Testis (tissue), 5 donors: Measurements from ENCODE around the gene PGR. TPM values are rescaled to one million over a fixed set of nuclear protein-coding genes. Genes with fewer than 3 reads are reported as not detected.

Experiments used
- DNase-seq: peaks from one replicate; pipeline ENCODE4 v3.0.0-alpha.2; 2019
- H3K27ac ChIP-seq, 2 donors: fragments of 200-600 bp; sonication (generic); one replicate each; pipeline ENCODE4 v1.5.1; 2019
- H3K27me3 ChIP-seq: fragments of 200-600 bp; sonication (generic); one replicate; pipeline ENCODE4 v1.5.1; 2019
- H3K36me3 ChIP-seq: fragments of 200-600 bp; sonication (generic); one replicate; pipeline ENCODE4 v1.5.1; 2017; ENCODE audit warnings: low read depth; ENCODE audit errors: missing control alignments
- H3K4me1 ChIP-seq: fragments of 200-600 bp; sonication (generic); one replicate; pipeline ENCODE4 v1.5.1; 2019
- H3K4me3 ChIP-seq, 2 donors: fragments of 200-600 bp; sonication (generic); one replicate each; pipeline ENCODE4 v1.5.1; 2017 to 2019
- H3K9me3 ChIP-seq: fragments of 200-600 bp; sonication (generic); one replicate; pipeline ENCODE4 v1.5.1; 2017
- CTCF ChIP-seq, 3 experiments: fragments of 450-650 bp in 2 of 3; fragments of 200-600 bp in 1 of 3; sonication (generic) in 1 of 3; IDR thresholded peaks; one replicate each; pipeline ENCODE4 v1.5.1; 2016 to 2019; ENCODE audit warnings: antibody characterized with exemption in 3 of 3, mild to moderate bottlenecking in 2 of 3, moderate library complexity in 1 of 3
- POLR2A ChIP-seq: fragments of 450-650 bp; IDR thresholded peaks from one replicate; pipeline ENCODE4 v1.6.1; 2017; ENCODE audit warnings: antibody characterized with exemption, mild to moderate bottlenecking, moderate library complexity
- WGBS, 2 donors: methylation state at CpG; one replicate each; pipeline ENCODE4 v1.1.5; 2018; 5-methylcytosine and 5-hydroxymethylcytosine counted together
- intact Hi-C: fragments of 100-400 bp; cut with DNase I; formaldehyde crosslinking; loops from one replicate; pipeline ENCODE4 v1.15.1; 2023; ENCODE audit warnings: low total_unique reads
- long read RNA-seq, 2 donors: transcript quantifications; one replicate each; lab custom pipeline, GENCODE V29; 2026
- polyA plus RNA-seq: library from polyadenylated mRNA; stranded (reverse); fragments of 350-450 nt; fragmentation: Illumina TruSeq; extraction: RNeasy Lipid Tissue Mini Kit (QIAGEN cat#74804); gene quantifications from one replicate; pipeline ENCODE4 v1.2.3, GENCODE V29; 2014; ENCODE audit warnings: low read depth, low replicate concordance; ENCODE audit not compliant: insufficient read depth
- total RNA-seq, 2 donors: library from RNA; depleted of rRNA; stranded (reverse); fragments of >200 nt; gene quantifications; one replicate each; pipeline ENCODE4 v1.2.3, GENCODE V29; 2016

Gene PGR
- total RNA-seq: 1 to 10 TPM; 2.4 to 3.3 TPM
- polyA plus RNA-seq: 9.6 TPM
- long read RNA-seq, donor 1: 0 reads
- long read RNA-seq, donor 2: 0 reads

GRCh38 chr11:101129203-101129943, at the start of gene PGR:
Gene PGR (minus strand): TSS chr11:101129813. CDS start chr11:101129070, 743 bp downstream.
- H3K27me3 ChIP-seq: no peaks in the 10 kb centered on the region
- H3K9me3 ChIP-seq: no peaks in the 10 kb centered on the region
- 1 to 2% methylated on average over 28 to 38 of the region's 38 CpGs for WGBS, 2 donors
- H3K4me3 ChIP-seq: peak within 1 kb of the TSS; percentile 67 to 69
- peak; percentile 59 for DNase-seq
- no peaks in the 10 kb centered on the region for H3K36me3 ChIP-seq
- TF ChIP-seq POLR2A (no peak), CTCF (IDR thresholded peaks at IDR 0.05) (no peak)
- no peaks in the 10 kb centered on the region for H3K4me1 ChIP-seq
- no peak within 1 kb of the TSS for H3K27ac ChIP-seq
- intact Hi-C loops: no loop called here

- intact Hi-C loops: no loop called here
- TF ChIP-seq CTCF (IDR thresholded peaks at IDR 0.05): no peak
- no peak for TF ChIP-seq POLR2A
- H3K27me3 ChIP-seq: no peaks in the 10 kb centered on the region
- H3K9me3 ChIP-seq: no peaks in the 10 kb centered on the region
- 92 to 94% methylated on average over 3 of the region's 3 CpGs for WGBS, 2 donors
- H3K4me3 ChIP-seq: no peak overlapping the region
- H3K27ac ChIP-seq: no peak overlapping the region
- H3K4me1 ChIP-seq: no peaks in the 10 kb centered on the region
- DNase-seq: no peak
- no peaks in the 10 kb centered on the region for H3K36me3 ChIP-seq
Measured at GRCh38 chr11:101176381-101176780, 46.8 kb upstream of the PGR start.

GRCh38 chr11:101169944-101170343, 40.3 kb upstream of the PGR start:
- H3K4me1 ChIP-seq: no peaks in the 10 kb centered on the region
- intact Hi-C loops: no loop called here
- H3K27ac ChIP-seq: no peak overlapping the region
- DNase-seq: no peak
- H3K27me3 ChIP-seq: no peaks in the 10 kb centered on the region
- no peaks in the 10 kb centered on the region for H3K9me3 ChIP-seq
- WGBS, 2 donors: 76 to 77% methylated on average over 2 of the region's 2 CpGs
- no peak overlapping the region for H3K4me3 ChIP-seq
- TF ChIP-seq POLR2A: no peak
- TF ChIP-seq CTCF (IDR thresholded peaks at IDR 0.05): no peak
- H3K36me3 ChIP-seq: no peaks in the 10 kb centered on the region

GRCh38 chr11:101166038-101166437, 36.4 kb upstream of the PGR start:
- DNase-seq: no peak
- Histone ChIP-seq H3K4me3 (no peak overlapping the region), H3K9me3 (no peaks in the 10 kb centered on the region), H3K36me3 (no peaks in the 10 kb centered on the region), H3K27me3 (no peaks in the 10 kb centered on the region), H3K4me1 (no peaks in the 10 kb centered on the region), H3K27ac (no peak overlapping the region)
- 76 to 100% methylated on average over 1 of the region's 1 CpG for WGBS, 2 donors
- TF ChIP-seq POLR2A (no peak), CTCF (IDR thresholded peaks at IDR 0.05) (no peak)
- intact Hi-C loops: no loop called here

- intact Hi-C loops: no loop called here
- DNase-seq: no peak
- Histone ChIP-seq H3K27me3 (no peaks in the 10 kb centered on the region), H3K9me3 (no peaks in the 10 kb centered on the region), H3K36me3 (no peaks in the 10 kb centered on the region), H3K27ac (no peak overlapping the region), H3K4me1 (no peaks in the 10 kb centered on the region), H3K4me3 (no peak overlapping the region)
- no peak for TF ChIP-seq POLR2A
- TF ChIP-seq CTCF (IDR thresholded peaks at IDR 0.05): no peak
- 83 to 95% methylated on average over 2 of the region's 2 CpGs for WGBS, 2 donors
Measured at GRCh38 chr11:101158119-101158518, 28.5 kb upstream of the PGR start.
